ENCODE results near the gene AIMP1.

Gene AIMP1

DNA sequence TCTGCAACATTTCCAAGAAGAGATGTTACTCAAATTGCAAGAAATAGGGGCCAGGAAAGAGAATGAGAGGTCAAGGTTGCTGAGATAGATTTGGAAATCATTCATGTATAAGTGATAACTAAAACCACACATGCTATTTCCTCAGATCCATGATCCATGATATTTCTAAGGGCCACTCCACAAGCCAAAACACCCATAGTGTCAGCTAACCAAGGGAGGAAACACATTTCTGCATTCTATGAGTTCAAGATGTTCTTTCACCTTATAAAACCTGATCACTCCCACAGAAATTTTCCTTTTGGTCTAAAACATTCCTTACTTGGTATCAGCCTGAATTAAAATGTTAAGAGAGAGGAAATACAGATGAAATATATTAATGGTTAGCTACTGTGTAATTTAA lies 47.6 kb upstream of the AIMP1 start:
- H3K36me3 ChIP-seq (ENCODE audit: control insufficient read depth in 2 of 2, insufficient read depth in 1 of 2, low read length in 2 of 2), result no peaks in the 10 kb centered on the region
- CTCF ChIA-PET, result interaction anchor here (1.0 kb wide), 1 partner anchor 1397 kb away, joined by 3 read pairs; no protein-coding TSS in a partner anchor

GRCh38 chr4:106269711-106270110 lies 46.6 kb upstream of the AIMP1 start:
- H3K4me1 ChIP-seq (ENCODE audit: control insufficient read depth, insufficient read depth, low read length), result no peaks in the 10 kb centered on the region
- H3K27ac ChIP-seq (ENCODE audit: extremely low read depth, low read depth, low read length), result no peak overlapping the region
- ChIA-PET POLR2A (no interaction called here), CTCF (no interaction called here)
- H3K9me3 ChIP-seq (ENCODE audit: control insufficient read depth, insufficient read depth, low read depth, low read length), result no peaks in the 10 kb centered on the region
- H3K4me3 ChIP-seq (ENCODE audit: low read depth, low read length), result no peak overlapping the region
- no peaks in the 10 kb centered on the region for H3K36me3 ChIP-seq (ENCODE audit: control insufficient read depth in 2 of 2, insufficient read depth in 1 of 2, low read length in 2 of 2)
- TF ChIP-seq ZNF670 (tag by site-specific recombination; IDR thresholded peaks at IDR 0.05; ENCODE audit: low read depth) (no peak), GLI2 (tag by site-specific recombination; IDR thresholded peaks at IDR 0.05; ENCODE audit: borderline replicate concordance, low read depth) (no peak), ZNF416 (tag by site-specific recombination; IDR thresholded peaks at IDR 0.05) (no peak)

More for the DNA sequence above, 47.6 kb upstream of the AIMP1 start:
- POLR2A ChIA-PET, result no interaction called here
- no peak overlapping the region for H3K27ac ChIP-seq (ENCODE audit: extremely low read depth, low read depth, low read length)
- no peaks in the 10 kb centered on the region for H3K4me1 ChIP-seq (ENCODE audit: control insufficient read depth, insufficient read depth, low read length)
- no peak overlapping the region for H3K4me3 ChIP-seq (ENCODE audit: low read depth, low read length)
- TF ChIP-seq ZNF776 (tag by site-specific recombination; IDR thresholded peaks at IDR 0.05; ENCODE audit: borderline replicate concordance) (no peak), KLF7 (tag by site-specific recombination; IDR thresholded peaks at IDR 0.05; ENCODE audit: borderline replicate concordance) (no peak), PRDM4 (tag by site-specific recombination; IDR thresholded peaks at IDR 0.05) (no peak), ZNF658 (tag by site-specific recombination; IDR thresholded peaks at IDR 0.05) (no peak), ZNF335 (tag by site-specific recombination; conservative IDR thresholded peaks at IDR 0.05) (no peak)
- TF ChIP-seq, protein P1, sequence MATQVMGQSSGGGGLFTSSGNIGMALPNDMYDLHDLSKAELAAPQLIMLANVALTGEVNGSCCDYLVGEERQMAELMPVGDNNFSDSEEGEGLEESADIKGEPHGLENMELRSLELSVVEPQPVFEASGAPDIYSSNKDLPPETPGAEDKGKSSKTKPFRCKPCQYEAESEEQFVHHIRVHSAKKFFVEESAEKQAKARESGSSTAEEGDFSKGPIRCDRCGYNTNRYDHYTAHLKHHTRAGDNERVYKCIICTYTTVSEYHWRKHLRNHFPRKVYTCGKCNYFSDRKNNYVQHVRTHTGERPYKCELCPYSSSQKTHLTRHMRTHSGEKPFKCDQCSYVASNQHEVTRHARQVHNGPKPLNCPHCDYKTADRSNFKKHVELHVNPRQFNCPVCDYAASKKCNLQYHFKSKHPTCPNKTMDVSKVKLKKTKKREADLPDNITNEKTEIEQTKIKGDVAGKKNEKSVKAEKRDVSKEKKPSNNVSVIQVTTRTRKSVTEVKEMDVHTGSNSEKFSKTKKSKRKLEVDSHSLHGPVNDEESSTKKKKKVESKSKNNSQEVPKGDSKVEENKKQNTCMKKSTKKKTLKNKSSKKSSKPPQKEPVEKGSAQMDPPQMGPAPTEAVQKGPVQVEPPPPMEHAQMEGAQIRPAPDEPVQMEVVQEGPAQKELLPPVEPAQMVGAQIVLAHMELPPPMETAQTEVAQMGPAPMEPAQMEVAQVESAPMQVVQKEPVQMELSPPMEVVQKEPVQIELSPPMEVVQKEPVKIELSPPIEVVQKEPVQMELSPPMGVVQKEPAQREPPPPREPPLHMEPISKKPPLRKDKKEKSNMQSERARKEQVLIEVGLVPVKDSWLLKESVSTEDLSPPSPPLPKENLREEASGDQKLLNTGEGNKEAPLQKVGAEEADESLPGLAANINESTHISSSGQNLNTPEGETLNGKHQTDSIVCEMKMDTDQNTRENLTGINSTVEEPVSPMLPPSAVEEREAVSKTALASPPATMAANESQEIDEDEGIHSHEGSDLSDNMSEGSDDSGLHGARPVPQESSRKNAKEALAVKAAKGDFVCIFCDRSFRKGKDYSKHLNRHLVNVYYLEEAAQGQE (tag by site-specific recombination; IDR thresholded peaks at IDR 0.05), result no peak
- H3K9me3 ChIP-seq (ENCODE audit: control insufficient read depth, insufficient read depth, low read depth, low read length), result no peaks in the 10 kb centered on the region

DNA sequence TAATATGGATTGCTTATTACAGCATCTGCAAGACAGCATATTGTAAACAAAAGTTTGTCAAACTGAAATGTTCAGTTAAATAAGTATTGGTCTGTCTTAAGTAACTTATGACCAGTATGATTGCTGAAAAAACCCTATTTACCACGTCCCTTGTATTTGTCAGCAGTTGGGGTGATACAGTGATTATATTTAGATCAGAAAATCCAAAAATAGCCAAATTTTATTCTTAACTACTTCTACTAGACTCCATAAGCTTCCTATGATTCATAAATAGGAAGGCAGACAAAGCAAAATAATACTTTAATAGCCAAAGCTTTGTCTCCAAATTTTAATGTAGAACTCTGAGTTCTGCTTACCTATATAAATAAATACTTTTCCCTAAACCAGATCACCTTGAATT lies 45.6 kb upstream of the AIMP1 start:
- POLR2A ChIA-PET, result interaction anchor here (0.6 kb wide), 1 partner anchor 990 kb away, joined by 6 read pairs; no protein-coding TSS in a partner anchor
- Histone ChIP-seq H3K4me1 (ENCODE audit: control insufficient read depth, insufficient read depth, low read length) (no peaks in the 10 kb centered on the region), H3K9me3 (ENCODE audit: control insufficient read depth, insufficient read depth, low read depth, low read length) (no peaks in the 10 kb centered on the region), H3K4me3 (ENCODE audit: low read depth, low read length) (no peak overlapping the region), H3K27ac (ENCODE audit: extremely low read depth, low read depth, low read length) (no peak overlapping the region), H3K36me3 (ENCODE audit: control insufficient read depth in 2 of 2, insufficient read depth in 1 of 2, low read length in 2 of 2) (no peaks in the 10 kb centered on the region)
- CTCF ChIA-PET, result no interaction called here
- TF ChIP-seq ZNF596 (tag by site-specific recombination; IDR thresholded peaks at IDR 0.05) (no peak), GLI2 (tag by site-specific recombination; IDR thresholded peaks at IDR 0.05; ENCODE audit: borderline replicate concordance, low read depth) (no peak), ZNF324 (tag by site-specific recombination; IDR thresholded peaks at IDR 0.05) (no peak), ZBTB1 (tag by site-specific recombination; IDR thresholded peaks at IDR 0.05) (no peak), ZFP69B (tag by site-specific recombination; IDR thresholded peaks at IDR 0.05) (no peak), ZSCAN18 (tag by site-specific recombination; IDR thresholded peaks at IDR 0.05) (no peak), ZNF529 (tag by site-specific recombination; IDR thresholded peaks at IDR 0.05; ENCODE audit: insufficient replicate concordance) (no peak), PRDM2 (tag by site-specific recombination; IDR thresholded peaks at IDR 0.05; ENCODE audit: borderline replicate concordance) (no peak), ZNF530 (tag by site-specific recombination; IDR thresholded peaks at IDR 0.05; ENCODE audit: low read depth) (no peak)
